GM19043 (cell line): ENCODE data around the gene ZDHHC14.
"Not testable (repeated sequence)": the region's sequence is repeated elsewhere in the genome, so short reads cannot be mapped to it uniquely, and the experiment has no call there.

Source experiments
- ATAC-seq: cut with Tn5 transposase; IDR thresholded peaks from one replicate; pipeline ENCODE4 v1.9.1; 2021; ENCODE audit warnings: low read depth; ENCODE audit not compliant: unreplicated experiment

ZDHHC14 gene

GRCh38 chr6:157690441-157691210, 309.6 kb downstream of the ZDHHC14 start:
- no peak for ATAC-seq

GRCh38 chr6:157691621-157692020, 310.6 kb downstream of the ZDHHC14 start:
- ATAC-seq: not testable (repeated sequence)

DNA sequence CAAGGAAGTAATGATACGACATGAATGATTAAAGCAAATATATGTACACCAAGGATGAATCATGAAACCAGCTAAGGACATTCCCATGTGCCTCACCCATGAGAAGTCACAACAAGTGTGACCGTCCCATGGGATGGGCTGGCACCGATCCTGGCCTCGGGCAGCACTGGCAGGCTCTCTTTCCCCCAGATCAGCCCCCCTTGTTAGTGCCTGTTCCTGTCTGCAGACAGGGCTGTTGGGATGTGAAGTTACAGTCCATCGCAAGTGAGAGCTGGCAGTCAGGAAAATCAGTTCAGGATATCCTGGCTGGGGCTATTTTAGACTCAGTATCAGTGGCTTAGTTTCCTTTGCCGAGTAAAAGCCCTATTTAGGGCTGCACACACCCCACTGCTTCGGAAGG, 312.9 kb downstream of the ZDHHC14 start:
- ATAC-seq: no peak

GRCh38 chr6:157695301-157696040, 314.5 kb downstream of the ZDHHC14 start:
- ATAC-seq: no peak

DNA sequence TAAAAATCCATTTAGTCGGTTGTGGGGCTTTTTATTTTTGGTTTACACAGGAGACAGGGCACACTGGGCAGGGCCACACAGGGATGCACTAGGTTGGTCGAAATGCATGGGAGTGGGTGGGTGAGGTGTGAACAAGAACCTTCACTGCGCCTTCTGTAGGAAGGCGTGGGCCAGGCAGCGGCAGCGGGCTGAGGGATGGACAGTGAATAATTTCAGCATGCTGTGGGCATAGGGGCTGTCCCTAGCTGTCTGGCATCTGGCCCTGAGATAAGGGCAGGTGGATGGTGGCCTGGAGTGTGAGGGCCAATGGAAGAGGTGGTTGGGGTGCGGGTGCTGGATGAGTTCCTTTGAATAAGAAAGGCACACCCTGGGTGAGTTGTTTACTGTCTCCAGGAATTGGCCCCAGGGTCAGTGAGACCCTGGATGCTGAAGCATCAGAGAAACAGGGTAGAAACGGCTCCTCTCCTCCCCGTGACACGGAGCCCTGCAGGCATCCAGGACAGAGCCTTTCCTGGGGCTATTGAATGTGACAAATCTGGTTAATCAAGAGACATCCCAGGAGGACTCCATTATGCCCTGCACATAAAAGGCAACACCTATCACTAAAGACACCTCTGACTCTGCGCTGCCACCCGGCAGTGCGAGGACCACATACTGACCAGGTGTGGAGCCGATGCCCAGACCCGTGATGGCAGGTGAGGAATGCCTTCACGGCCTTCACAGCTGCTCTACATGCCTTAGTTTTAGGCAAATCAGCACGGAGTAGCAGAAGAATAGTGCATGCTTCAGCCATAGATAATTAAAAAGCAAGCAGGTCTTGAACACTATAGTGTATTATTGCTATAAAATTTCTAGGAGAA, 319.0 kb downstream of the ZDHHC14 start:
- no peak for ATAC-seq

DNA sequence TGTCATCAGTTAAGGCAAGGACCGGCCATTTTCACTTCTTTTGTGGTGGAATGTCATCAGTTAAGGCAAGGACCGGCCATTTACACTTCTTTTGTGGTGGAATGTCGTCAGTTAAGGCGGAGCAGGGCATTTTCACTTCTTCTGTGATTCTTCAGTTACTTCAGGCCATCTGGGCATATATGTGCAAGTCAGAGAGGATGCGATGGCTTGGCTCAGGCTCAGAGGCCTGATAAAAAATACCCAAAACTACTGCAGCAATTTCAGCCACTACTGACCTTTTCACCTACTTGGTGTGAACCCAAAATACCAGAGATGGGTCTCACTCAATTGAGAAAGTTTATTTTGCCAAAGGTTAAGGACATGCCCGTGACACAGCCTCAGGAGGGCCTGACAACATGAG, 325.4 kb downstream of the ZDHHC14 start:
- not testable (repeated sequence) for ATAC-seq

- no peak for ATAC-seq
Observed at GRCh38 chr6:157706883-157707282, 325.9 kb downstream of the ZDHHC14 start.

DNA sequence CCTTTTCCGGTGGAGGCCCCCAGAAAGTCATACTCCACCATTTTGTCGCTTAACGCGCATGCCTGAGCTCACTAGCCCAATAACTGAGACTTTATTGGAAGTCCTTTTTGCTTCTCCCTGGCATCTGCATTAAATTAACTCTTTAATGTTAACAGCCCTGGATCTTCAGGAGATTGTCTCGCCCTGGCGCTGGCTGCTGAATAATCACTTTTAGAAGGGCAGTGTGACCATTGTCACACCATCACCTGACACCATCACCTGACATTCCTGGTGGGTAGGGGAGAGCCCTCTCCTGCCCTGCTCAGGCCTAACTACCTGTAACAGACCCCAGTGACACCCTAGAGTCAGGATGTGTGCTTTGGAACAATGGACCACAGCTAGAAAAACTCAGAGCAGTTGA, 326.6 kb downstream of the ZDHHC14 start:
- ATAC-seq: no peak

GRCh38 chr6:157708239-157708638, 327.2 kb downstream of the ZDHHC14 start:
- ATAC-seq: no peak

DNA sequence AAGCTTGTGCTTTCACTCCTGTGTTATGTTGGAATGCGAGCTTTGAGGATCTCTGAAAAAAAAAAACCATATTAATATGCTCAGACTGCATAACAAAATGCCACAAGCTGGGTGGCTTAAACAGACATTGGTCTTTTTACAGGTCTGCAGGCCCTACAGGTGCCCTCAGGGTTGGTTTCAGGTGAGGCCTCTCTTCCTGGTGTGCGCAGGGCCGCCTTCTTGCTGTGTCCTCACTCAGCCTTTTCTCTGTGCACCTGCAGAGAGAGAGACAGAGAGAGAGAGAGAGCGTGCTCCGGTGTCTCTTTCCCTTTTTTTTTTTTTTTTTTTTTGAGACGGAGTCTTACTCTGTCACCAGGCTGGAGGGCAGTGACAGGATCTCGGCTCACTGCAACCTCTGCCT, 327.9 kb downstream of the ZDHHC14 start:
- no peak for ATAC-seq

- ATAC-seq: no peak
Observed at GRCh38 chr6:157709555-157709954, 328.6 kb downstream of the ZDHHC14 start.

DNA sequence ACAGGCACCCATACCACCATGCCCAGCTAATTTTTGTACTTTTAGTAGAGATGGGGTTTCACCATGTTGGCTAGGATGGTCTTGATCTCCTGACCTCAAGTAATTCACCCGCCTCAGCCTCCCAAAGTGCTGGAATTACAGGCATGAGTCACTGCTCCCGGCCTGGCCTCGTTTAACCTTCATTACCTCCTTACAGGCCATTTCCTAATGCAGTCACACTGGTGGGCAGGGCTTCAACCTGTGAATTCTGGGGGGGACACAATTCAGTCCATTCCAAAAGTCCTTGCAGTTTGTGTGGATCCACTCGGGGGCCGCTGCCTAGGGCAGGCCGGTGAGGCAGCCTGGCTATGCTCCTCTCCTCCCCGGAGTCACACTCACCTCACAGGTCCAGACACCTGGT, 329.6 kb downstream of the ZDHHC14 start:
- no peak for ATAC-seq

GRCh38 chr6:157711060-157711459, 330.1 kb downstream of the ZDHHC14 start:
- no peak for ATAC-seq

GRCh38 chr6:157712585-157713295, 331.8 kb downstream of the ZDHHC14 start:
- no peak for ATAC-seq

GRCh38 chr6:157713451-157714152, 332.6 kb downstream of the ZDHHC14 start:
- no peak for ATAC-seq

DNA sequence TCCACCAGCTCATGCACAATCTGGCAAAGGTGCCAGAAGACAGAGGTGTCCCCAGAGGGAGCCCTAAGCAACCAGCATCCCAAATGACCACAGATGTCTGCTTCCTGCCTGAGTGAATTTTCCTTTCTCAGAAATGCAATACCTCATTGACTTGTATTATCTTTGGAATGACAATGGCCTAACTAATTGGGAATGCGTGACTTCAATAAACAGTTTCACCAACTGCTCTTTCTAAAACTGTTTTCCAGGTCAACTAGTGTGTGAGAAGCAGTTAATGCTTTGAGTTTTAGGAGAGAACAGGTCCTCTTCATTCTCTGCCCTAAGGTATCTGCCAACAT, 333.1 kb downstream of the ZDHHC14 start:
- ATAC-seq: no peak

GRCh38 chr6:157715728-157716164, 334.8 kb downstream of the ZDHHC14 start:
- ATAC-seq: no peak

- ATAC-seq: no peak
Observed at GRCh38 chr6:157716251-157716995, 335.4 kb downstream of the ZDHHC14 start.

DNA sequence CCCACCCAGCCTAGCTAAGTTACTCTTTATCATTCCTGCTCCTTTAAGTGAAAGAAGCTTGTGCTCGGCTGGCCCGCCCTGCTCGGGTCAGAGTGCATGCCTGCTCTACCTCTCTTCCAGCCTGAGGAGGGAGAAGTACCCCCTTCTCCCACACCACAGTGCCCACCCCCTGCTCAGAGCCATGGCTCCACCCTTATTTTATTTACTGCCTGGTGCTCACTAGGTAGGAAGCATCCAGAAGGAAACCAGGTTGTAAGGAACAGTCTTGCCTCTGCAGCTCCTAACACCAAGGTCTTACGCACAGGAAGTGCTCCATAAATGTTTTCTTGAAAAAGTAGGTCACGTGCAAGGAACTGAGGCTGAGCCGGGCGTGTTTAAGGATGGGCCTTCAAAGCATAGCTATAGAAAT, 336.4 kb downstream of the ZDHHC14 start:
- no peak for ATAC-seq
